B cell (primary cell): ENCODE data around the gene LHPP. TPM values are rescaled to one million over a fixed set of nuclear protein-coding genes. Genes with fewer than 3 reads are reported as not detected.

ENCODE experiments used
- ATAC-seq: fragments of 200-7000 bp; cut with Tn5 transposase; one replicate; pipeline ENCODE4 v1.10.0; 2021; ENCODE audit warnings: low read depth, mild to moderate bottlenecking, moderate number of reproducible peaks, moderate library complexity
- CTCF ChIA-PET: fragments of 350-600 bp; sonication (Branson Sonifier 250); formaldehyde crosslinking; loops from one replicate; lab custom pipeline; 2021; ENCODE audit warnings: antibody characterized with exemption, inconsistent platforms; lab: Charles Lee
- POLR2A ChIA-PET: fragments of 350-600 bp; sonication (Branson Sonifier 250); formaldehyde crosslinking; loops from one replicate; lab custom pipeline; 2021; ENCODE audit warnings: antibody characterized with exemption; lab: Charles Lee
- DNase-seq: peaks from one replicate; pipeline ENCODE4 v3.0.0; 2013
- H2AFZ ChIP-seq: 2 replicates; pipeline ENCODE4 v1.6.1; 2012; ENCODE audit warnings: mild to moderate bottlenecking, low read depth, low read length; ENCODE audit not compliant: insufficient read depth, poor library complexity, severe bottlenecking
- H3K27ac ChIP-seq, 2 donors: 1 replicate in 1 of 2; 2 replicates in 1 of 2; pipeline ENCODE4 v1.5.1; 2012 to 2013; ENCODE audit warnings: low read length in 2 of 2, mild to moderate bottlenecking in 2 of 2, moderate library complexity in 1 of 2
- H3K27me3 ChIP-seq, 4 experiments: fragments of 200-600 bp in 1 of 4; sonication (generic) in 1 of 4; replicated peaks in 1 of 4; 1 replicate in 2 of 4; 2 replicates in 2 of 4; pipeline versions ENCODE4 v1.6.1 to v1.7.0; 2013 to 2016; ENCODE audit warnings: low read length in 3 of 4, mild to moderate bottlenecking in 2 of 4, mixed read lengths in 1 of 4, moderate library complexity in 1 of 4; ENCODE audit not compliant: insufficient read depth in 4 of 4, control insufficient read depth in 3 of 4; ENCODE audit errors: control extremely low read depth in 1 of 4
- H3K36me3 ChIP-seq, 2 experiments: replicated peaks in 1 of 2; 1 replicate in 1 of 2; 2 replicates in 1 of 2; pipeline versions ENCODE4 v1.6.1 to v1.7.1; 2013; ENCODE audit warnings: low read length in 1 of 2; ENCODE audit not compliant: insufficient read depth in 2 of 2, control insufficient read depth in 1 of 2; ENCODE audit errors: control extremely low read depth in 1 of 2, extremely low read depth in 1 of 2
- H3K4me1 ChIP-seq, 2 donors: fragments of 200-600 bp in 1 of 2; sonication (generic) in 1 of 2; 1 replicate in 1 of 2; 2 replicates in 1 of 2; pipeline versions ENCODE4 v1.5.1 to v1.6.1; 2013 to 2017; ENCODE audit warnings: low read length in 2 of 2; ENCODE audit not compliant: control insufficient read depth in 2 of 2, insufficient read depth in 2 of 2
- H3K4me2 ChIP-seq: replicated peaks from 2 replicates; pipeline ENCODE3; 2012; ENCODE audit warnings: mild to moderate bottlenecking, low read depth, low read length; ENCODE audit not compliant: poor library complexity, severe bottlenecking
- H3K4me3 ChIP-seq, 5 experiments: fragments of 200-600 bp in 1 of 5; sonication (generic) in 1 of 5; 1 replicate in 3 of 5; 2 replicates in 2 of 5; pipeline versions ENCODE4 v1.5.1 to v1.7.0; 2011 to 2016; ENCODE audit warnings: low read length in 4 of 5, mild to moderate bottlenecking in 4 of 5, low read depth in 2 of 5, control low read depth in 1 of 5, moderate library complexity in 1 of 5; ENCODE audit not compliant: insufficient read depth in 1 of 5; ENCODE audit errors: control extremely low read depth in 1 of 5, extremely low read depth in 1 of 5
- H3K79me2 ChIP-seq: fragments of 200-600 bp; sonication (generic); one replicate; pipeline ENCODE4 v1.6.0; 2016; ENCODE audit warnings: low read length; ENCODE audit not compliant: control insufficient read depth, insufficient read depth
- H3K9ac ChIP-seq: fragments of 200-600 bp; sonication (generic); 2 replicates; pipeline ENCODE4 v1.6.1; 2017; ENCODE audit warnings: mild to moderate bottlenecking, low read length, moderate library complexity
- H3K9me3 ChIP-seq, 3 donors: one replicate each; pipeline versions ENCODE4 v1.6.1 to v1.7.1; 2013; ENCODE audit warnings: low read length in 2 of 3; ENCODE audit not compliant: control insufficient read depth in 2 of 3, insufficient read depth in 1 of 3; ENCODE audit errors: control extremely low read depth in 1 of 3
- H4K20me1 ChIP-seq: 2 replicates; pipeline ENCODE4 v1.6.0; 2012; ENCODE audit warnings: mild to moderate bottlenecking, low read length; ENCODE audit not compliant: insufficient read depth, control insufficient read depth, poor library complexity, severe bottlenecking
- H3K27ac Mint-ChIP-seq: one replicate; pipeline ENCODE4 v1.8.0; 2021; ENCODE audit warnings: mixed read lengths
- H3K27me3 Mint-ChIP-seq: one replicate; pipeline ENCODE4 v1.8.0; 2021; ENCODE audit warnings: mixed read lengths
- H3K4me1 Mint-ChIP-seq: one replicate; pipeline ENCODE4 v1.8.0; 2021; ENCODE audit warnings: mixed read lengths
- H3K4me3 Mint-ChIP-seq: one replicate; pipeline ENCODE4 v1.8.0; 2021; ENCODE audit warnings: mixed read lengths
- H3K9me3 Mint-ChIP-seq: one replicate; pipeline ENCODE4 v1.8.0; 2022; ENCODE audit warnings: mixed read lengths; ENCODE audit not compliant: insufficient read depth
- CTCF ChIP-seq: fragments of 200-600 bp; IDR thresholded peaks from one replicate; pipeline ENCODE4 v1.8.0; 2022; ENCODE audit warnings: antibody characterized with exemption, mild to moderate bottlenecking
- EZH2 ChIP-seq: IDR thresholded peaks from 2 replicates; pipeline ENCODE4 v1.6.1; 2012; ENCODE audit warnings: borderline replicate concordance, low read depth, mild to moderate bottlenecking, moderate library complexity, low read length; ENCODE audit not compliant: insufficient read depth, poor library complexity, severe bottlenecking
- WGBS: methylation state at CpG from one replicate; pipeline ENCODE4 v1.1.5; 2013; ENCODE audit warnings: missing lambda C conversion rate; ENCODE audit not compliant: insufficient coverage; 5-methylcytosine and 5-hydroxymethylcytosine counted together
- intact Hi-C: fragments of 100-400 bp; cut with micrococcal nuclease; formaldehyde crosslinking; loops from one replicate; pipeline ENCODE4 v1.10.0; 2022
- polyA plus RNA-seq: library from polyadenylated mRNA; depleted of rRNA; stranded (reverse); fragments of >200 nt; gene quantifications from 2 replicates; pipeline ENCODE4 v1.2.3, GENCODE V29; 2012
- total RNA-seq, 2 donors: library from RNA; stranded (reverse); fragments of 120-200 nt in 1 of 2; gene quantifications; 1 replicate in 1 of 2; 2 replicates in 1 of 2; pipeline versions ENCODE4 v1.2.3 to v1.2.4, GENCODE V29; 2013 to 2022

The LHPP gene
- total and polyA plus RNA-seq, 2 donors (not counting 1 experiment from before 2014, with no cell fraction given): 60.2 to 83.5 TPM

DNA sequence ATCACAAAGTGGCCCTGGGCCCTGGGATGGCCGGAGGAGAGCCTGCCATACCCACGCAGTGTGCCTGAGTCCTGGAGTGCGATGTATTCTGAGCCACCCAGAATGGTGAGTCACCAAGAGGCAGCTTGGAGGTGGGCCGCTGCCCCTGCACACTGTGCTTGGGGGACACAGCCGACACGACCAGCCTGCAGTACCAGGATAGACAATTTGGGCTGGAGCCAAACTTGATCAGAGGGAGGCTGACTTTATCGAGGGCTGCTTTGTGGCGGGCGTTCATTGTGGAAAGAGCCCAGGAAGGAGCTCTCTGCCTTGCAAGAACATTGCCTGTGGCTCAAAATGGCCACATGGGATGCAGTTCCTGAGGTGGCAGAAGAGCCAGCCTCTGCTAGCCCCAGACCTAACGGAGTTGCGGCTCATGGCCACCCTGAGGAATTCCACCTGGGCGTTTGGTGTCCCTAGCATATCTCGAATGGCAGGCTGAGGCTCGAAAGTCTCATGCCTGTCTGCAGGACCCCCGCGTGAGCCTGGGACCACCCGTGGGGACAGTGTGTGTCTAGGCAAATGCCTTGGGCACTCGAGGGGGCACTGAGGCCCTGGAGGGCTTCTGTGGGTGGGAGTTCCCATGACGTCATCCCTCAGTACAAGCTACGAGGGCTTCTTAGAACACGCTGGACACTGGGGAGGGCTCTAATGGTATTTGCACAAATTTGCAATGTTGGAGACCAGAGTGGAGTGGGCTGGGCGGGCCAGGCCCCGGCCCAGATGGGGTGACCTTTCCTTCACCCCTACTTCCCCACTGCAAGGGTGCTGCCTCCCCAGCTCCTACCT lies 79.7 kb downstream of the LHPP start:
- H3K4me2 ChIP-seq: peak overlapping the region; percentile 68
- peaks cover 88 to 99% of the 10 kb centered on the region in 2 donors for H3K4me1 ChIP-seq
- ChIA-PET POLR2A (interaction anchor here (0.6 to 4.0 kb wide), 9 partner anchors 11 to 204 kb away, joined by 3 to 20 read pairs (median 3); no protein-coding TSS in a partner anchor), CTCF (interaction anchor here (0.8 to 19.7 kb wide), 19 partner anchors 8 to 206 kb away, joined by 3 to 415 read pairs (median 6); partner anchors contain the start of gene FAM53B)
- 91% methylated on average over 23 of the region's 23 CpGs for WGBS
- H3K4me3 ChIP-seq: no peak overlapping the region
- no peaks in the 10 kb centered on the region for H4K20me1 ChIP-seq
- H3K36me3 ChIP-seq: no peaks in the 10 kb centered on the region
- no peaks in the 10 kb centered on the region for H3K9me3 Mint-ChIP-seq
- H3K27ac Mint-ChIP-seq: peak overlapping the region; percentile 59
- ATAC-seq (no peak), DNase-seq (no peak)
- peak overlapping the region; percentile 12 to 94 for H3K27ac ChIP-seq
- H3K9me3 ChIP-seq: peaks cover 0 to 5% (median 0%) of the 10 kb centered on the region in 3 donors
- TF ChIP-seq EZH2 (no peak), CTCF (no peak)
- intact Hi-C loops: loop anchor here (2.0 kb wide), 2 partner anchors 24 to 78 kb away; no protein-coding TSS in a partner anchor
- peaks cover 40% of the 10 kb centered on the region for H3K79me2 ChIP-seq
- peaks cover 88% of the 10 kb centered on the region for H3K4me1 Mint-ChIP-seq
- H2AFZ ChIP-seq: no peak overlapping the region
- no peak overlapping the region for H3K9ac ChIP-seq
- peak overlapping the region; percentile 29 for H3K4me3 Mint-ChIP-seq
- no peaks in the 10 kb centered on the region for H3K27me3 Mint-ChIP-seq
- H3K27me3 ChIP-seq: no peaks in the 10 kb centered on the region
